ENCODE data around the gene ENDOV. TPM values are rescaled to one million over a fixed set of nuclear protein-coding genes. Genes with fewer than 3 reads are reported as not detected.

The ENDOV gene
- total RNA-seq (10 to 100 TPM; 16.3 to 24.1 (median 21.3) TPM), polyA plus RNA-seq (10 to 100 TPM in 1 of 2 donors, 1 to 10 TPM in 1; 8.9 to 18.0 TPM)
- long read RNA-seq, donor 1, transcript ENDOV-213 (9 exons, 2,680 nt) = major isoform, 5 of 67 reads
- long read RNA-seq, donor 1, partial matches to known transcripts = 12 of 67 reads
- long read RNA-seq, donor 1, other reads (novel, unspliced or antisense) = 41 of 67 reads
- long read RNA-seq, donor 2, partial matches to known transcripts = 0 of 6 reads
- long read RNA-seq, donor 2, other reads (novel, unspliced or antisense) = 0 of 6 reads
- long read RNA-seq, donor 3, partial matches to known transcripts = 2 of 25 reads
- long read RNA-seq, donor 3, other reads (novel, unspliced or antisense) = 19 of 25 reads

DNA sequence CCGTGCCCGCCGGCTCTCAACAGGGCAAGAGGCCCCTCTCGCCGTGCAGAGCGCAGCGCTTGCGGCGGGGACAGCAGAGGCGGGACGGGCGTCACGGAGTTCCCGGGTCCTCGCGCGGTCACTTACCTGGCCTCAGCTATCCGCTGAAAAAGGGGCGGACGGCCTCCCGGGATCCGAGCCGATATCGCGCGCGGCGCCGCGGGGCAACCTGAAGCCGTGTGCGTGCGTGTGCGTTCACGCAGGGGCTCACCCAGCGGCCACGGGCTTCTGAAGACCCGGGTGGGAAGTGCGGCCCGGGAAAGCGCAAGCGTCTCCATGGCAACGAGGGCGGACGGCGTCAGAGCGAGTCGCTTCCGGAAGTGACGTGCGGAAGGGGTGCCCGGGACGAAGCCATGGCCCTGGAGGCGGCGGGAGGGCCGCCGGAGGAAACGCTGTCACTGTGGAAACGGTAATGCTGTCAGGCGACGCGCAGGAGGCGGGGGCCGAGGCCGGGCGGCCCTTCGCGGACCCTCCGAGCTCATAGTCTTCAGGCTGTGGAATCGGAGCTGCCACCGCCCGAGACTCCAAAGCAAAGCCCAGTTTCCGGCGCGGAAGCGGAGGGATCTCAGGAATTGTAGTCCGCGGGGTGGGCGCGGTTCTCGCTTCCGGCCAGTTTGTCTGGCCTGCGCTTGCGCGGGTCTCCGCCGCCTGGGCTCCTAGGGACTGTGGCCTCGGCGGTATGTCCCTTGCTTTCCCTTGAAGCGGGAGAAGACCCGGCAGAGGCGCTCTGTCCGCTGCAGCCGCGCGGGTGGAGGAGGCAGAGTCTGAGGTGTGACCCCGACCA lies at the start of gene ENDOV:
Gene ENDOV, plus strand, starts transcription at position 365 of the 823 bp plus-strand sequence. Its CDS starts 28 bp downstream, at position 393.
- Histone ChIP-seq H3K9me3 (no peaks in the 10 kb centered on the region), H3K4me1 (ENCODE audit: insufficient read depth) (peaks cover 5% of the 10 kb centered on the region), H3K27me3 (no peaks in the 10 kb centered on the region), H3K36me3 (no peaks in the 10 kb centered on the region), H3K4me3 (peak within 1 kb of the TSS; percentile 74), H3K27ac (peak within 1 kb of the TSS; percentile 94 to 96)
- intact Hi-C loops (cut with DNase I) = no loop called here
- DNase-seq = peak; percentile 94 to 96 (median 95)
- peak; percentile 50 for TF ChIP-seq POLR2A (IDR thresholded peaks at IDR 0.05)
- TF ChIP-seq CTCF (IDR thresholded peaks at IDR 0.05) = no peak
- peak; percentile 15 for TF ChIP-seq EP300 (IDR thresholded peaks at IDR 0.05)
- 0 to 1% (median 0%) methylated on average over 80 to 97 of the region's 97 CpGs for WGBS, 3 donors

- Histone ChIP-seq H3K27ac (no peak overlapping the region), H3K4me1 (ENCODE audit: insufficient read depth) (peaks cover 11% of the 10 kb centered on the region), H3K4me3 (no peak overlapping the region), H3K9me3 (no peaks in the 10 kb centered on the region), H3K27me3 (no peaks in the 10 kb centered on the region), H3K36me3 (no peaks in the 10 kb centered on the region)
- intact Hi-C loops (cut with DNase I) = loop anchor here in 1 of 4 donors (10.0 kb wide), 1 partner anchor 171 kb away; no protein-coding TSS in a partner anchor
- TF ChIP-seq POLR2A (IDR thresholded peaks at IDR 0.05) (no peak), EP300 (IDR thresholded peaks at IDR 0.05) (no peak), CTCF (IDR thresholded peaks at IDR 0.05) (no peak)
- DNase-seq = peak in 2 of 5 donors; percentile 3 to 7
- 89 to 90% (median 90%) methylated on average over 11 of the region's 11 CpGs for WGBS, 3 donors
These were observed 49.0 kb upstream of the ENDOV start for GRCh38 chr17:80365983-80366382.

DNA sequence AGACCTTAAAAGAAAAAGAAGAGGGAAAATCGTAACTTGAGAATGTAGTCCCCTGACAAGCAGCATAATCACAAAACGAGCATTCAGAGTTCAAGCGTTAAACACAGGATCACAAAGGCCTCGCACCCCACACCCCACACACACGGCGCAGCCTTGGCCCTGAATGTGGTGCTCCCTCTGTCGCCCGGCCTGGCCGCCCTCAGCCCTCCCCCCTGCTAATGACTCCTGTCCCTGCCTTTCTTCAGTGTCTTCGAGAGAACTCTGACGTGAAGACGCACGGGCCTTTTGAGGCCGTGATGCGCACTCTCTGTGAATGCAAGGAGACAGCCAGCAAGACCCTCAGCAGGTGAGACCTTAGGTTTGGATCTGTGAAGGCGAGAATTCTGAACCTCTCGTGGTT lies 47.5 kb upstream of the ENDOV start:
- H3K27me3 ChIP-seq = no peaks in the 10 kb centered on the region
- H3K4me1 ChIP-seq (ENCODE audit: insufficient read depth) = peaks cover 7% of the 10 kb centered on the region
- 81 to 85% (median 85%) methylated on average over 17 of the region's 17 CpGs for whole genome bisulfite sequencing, 3 donors
- no peaks in the 10 kb centered on the region for H3K9me3 ChIP-seq
- no peak overlapping the region for H3K27ac ChIP-seq
- TF ChIP-seq EP300 (IDR thresholded peaks at IDR 0.05) (no peak), POLR2A (IDR thresholded peaks at IDR 0.05) (no peak), CTCF (IDR thresholded peaks at IDR 0.05) (no peak)
- H3K36me3 ChIP-seq = no peaks in the 10 kb centered on the region
- intact Hi-C loops (cut with DNase I) = loop anchor here in 1 of 4 donors (10.0 kb wide), 1 partner anchor 173 kb away; no protein-coding TSS in a partner anchor
- DNase-seq = peak in 1 of 5 donors; percentile 8
- H3K4me3 ChIP-seq = no peak overlapping the region

- TF ChIP-seq CTCF (IDR thresholded peaks at IDR 0.05) (no peak), POLR2A (IDR thresholded peaks at IDR 0.05) (no peak), EP300 (IDR thresholded peaks at IDR 0.05) (no peak)
- 87 to 90% (median 88%) methylated on average over 5 of the region's 5 CpGs for WGBS, 3 donors
- H3K4me1 ChIP-seq (ENCODE audit: insufficient read depth) = no peaks in the 10 kb centered on the region
- H3K36me3 ChIP-seq = no peaks in the 10 kb centered on the region
- no peaks in the 10 kb centered on the region for H3K27me3 ChIP-seq
- no peaks in the 10 kb centered on the region for H3K9me3 ChIP-seq
- DNase-seq = peak in 1 of 5 donors; percentile 2
- no peak overlapping the region for H3K4me3 ChIP-seq
- intact Hi-C loops (cut with DNase I) = no loop called here
- H3K27ac ChIP-seq = no peak overlapping the region
These were observed 43.8 kb upstream of the ENDOV start for GRCh38 chr17:80371196-80371595.

Measured in ovary (tissue), 10 donors.